GM12878 (cell line): ENCODE data around the gene RASSF6. TPM values are rescaled to one million over a fixed set of nuclear protein-coding genes. Genes with fewer than 3 reads are reported as not detected.
A peak's percentile ranks its signal among the peaks of the same experiment; 100 is the strongest.

Experiments
- BMI1 ChIP-seq: fragments of 450-650 bp; IDR thresholded peaks from 2 replicates; pipeline ENCODE4 v1.6.1; 2016; ENCODE audit warnings: mild to moderate bottlenecking, moderate library complexity, borderline replicate concordance
- CBX5 ChIP-seq: sonication (generic); IDR thresholded peaks from 2 replicates; pipeline ENCODE4 v1.6.1; 2016; ENCODE audit warnings: low read depth, moderate library complexity, mild to moderate bottlenecking, inconsistent platforms
- CHD2 ChIP-seq: IDR thresholded peaks from 2 replicates; pipeline ENCODE4 v1.6.1; 2011; ENCODE audit warnings: low read depth, low read length, improper control_type of control experiment, borderline replicate concordance
- KAT2A ChIP-seq: conservative IDR thresholded peaks from 2 replicates; pipeline ENCODE4 v1.6.1; 2011; ENCODE audit warnings: low read depth, low read length; ENCODE audit not compliant: control insufficient read depth
- KLF5 ChIP-seq: fragments of 450-650 bp; IDR thresholded peaks from 2 replicates; pipeline ENCODE4 v1.6.1; 2014; ENCODE audit warnings: mild to moderate bottlenecking; ENCODE audit not compliant: partially characterized antibody
- MYB ChIP-seq: fragments of 150-350 bp; IDR thresholded peaks from 2 replicates; pipeline ENCODE4 v1.6.1; 2014; ENCODE audit warnings: mild to moderate bottlenecking, low read depth, low read length, borderline replicate concordance
- MYC ChIP-seq: IDR thresholded peaks from 2 replicates; pipeline ENCODE4 v1.6.1; 2011; ENCODE audit warnings: mild to moderate bottlenecking, low read length, moderate library complexity, inconsistent platforms; ENCODE audit not compliant: insufficient read depth, insufficient replicate concordance, insufficient read length, severe bottlenecking
- NFIC ChIP-seq: IDR thresholded peaks from 2 replicates; pipeline ENCODE4 v1.6.1; 2012; ENCODE audit warnings: low read depth, mild to moderate bottlenecking, inconsistent platforms, low read length, moderate library complexity
- NR2C1 ChIP-seq: fragments of 450-650 bp; IDR thresholded peaks from 2 replicates; pipeline ENCODE4 v1.6.1; 2017; ENCODE audit warnings: antibody characterized with exemption, mild to moderate bottlenecking, moderate library complexity
- NR2F1 ChIP-seq: fragments of 450-650 bp; conservative IDR thresholded peaks from 2 replicates; pipeline ENCODE4 v1.6.1; 2017; ENCODE audit warnings: mild to moderate bottlenecking
- POLR2AphosphoS5 ChIP-seq: IDR thresholded peaks from 2 replicates; pipeline ENCODE4 v1.6.1; 2011; ENCODE audit warnings: mild to moderate bottlenecking, low read length, inconsistent platforms
- RAD51 ChIP-seq: fragments of 450-650 bp; IDR thresholded peaks from 2 replicates; pipeline ENCODE4 v1.6.1; 2016; ENCODE audit warnings: moderate library complexity, mild to moderate bottlenecking, inconsistent platforms
- SREBF1 ChIP-seq: IDR thresholded peaks from 2 replicates; pipeline ENCODE4 v1.6.1; 2012; ENCODE audit warnings: mild to moderate bottlenecking, low read length
- SRF ChIP-seq, 2 experiments: IDR thresholded peaks; 2 replicates each; pipeline ENCODE4 v1.6.1; 2011; ENCODE audit warnings: low read depth in 2 of 2, low read length in 2 of 2, mild to moderate bottlenecking in 1 of 2, moderate library complexity in 1 of 2
- YBX1 ChIP-seq: fragments of 450-650 bp; IDR thresholded peaks from 2 replicates; pipeline ENCODE4 v1.6.1; 2016; ENCODE audit warnings: antibody characterized with exemption
- YY1 ChIP-seq: IDR thresholded peaks from 2 replicates; pipeline ENCODE4 v1.6.1; 2011; ENCODE audit warnings: low read depth, mild to moderate bottlenecking, low read length
- ZNF24 ChIP-seq: fragments of 450-650 bp; IDR thresholded peaks from 2 replicates; pipeline ENCODE4 v1.6.1; 2017; ENCODE audit warnings: antibody characterized with exemption, mild to moderate bottlenecking
- ZNF622 ChIP-seq: fragments of 450-650 bp; IDR thresholded peaks from 2 replicates; pipeline ENCODE4 v1.6.1; 2017; ENCODE audit warnings: mild to moderate bottlenecking, inconsistent platforms
- polyA plus RNA-seq, 11 experiments: library from polyadenylated mRNA; depleted of rRNA in 4 of 11; unstranded in 6 of 11; stranded (reverse) in 5 of 11; fragments of >200 nt; fragmentation: Nextera tagmentation in 4 of 11; fragmentation: Illumina TruSeq in 1 of 11; extraction: Ambion mirVana in 4 of 11; extraction: Trizol in 1 of 11; gene quantifications; 1 replicate in 1 of 11; 2 replicates in 10 of 11; pipeline versions ENCODE4 v1.2.1 to v1.2.3, GENCODE V29; 2011 to 2016; ENCODE audit warnings: inconsistent platforms in 2 of 11, missing spikeins in 2 of 11, low read depth in 1 of 11
- total RNA-seq, 4 experiments: library from RNA; depleted of rRNA in 3 of 4; stranded (reverse); fragments of >200 nt in 3 of 4; fragmentation: Illumina TruSeq in 1 of 4; extraction: Trizol in 1 of 4; gene quantifications; 2 replicates each; pipeline versions ENCODE4 v1.2.1 to v1.2.3, GENCODE V29; 2013 to 2021
- TF ChIP-seq, protein P1 (sequence below): fragments of 450-650 bp; IDR thresholded peaks from 2 replicates; pipeline ENCODE4 v1.6.1; 2017; ENCODE audit warnings: borderline replicate concordance
- TF ChIP-seq, protein P2 (sequence below): fragments of 450-650 bp; formaldehyde crosslinking; IDR thresholded peaks from 2 replicates; pipeline ENCODE4 v1.4.0; 2020; ENCODE audit warnings: mild to moderate bottlenecking, moderate library complexity
- TF ChIP-seq, protein P3 (sequence below): fragments of 450-650 bp; IDR thresholded peaks from 2 replicates; pipeline ENCODE4 v1.6.1; 2016; ENCODE audit warnings: mild to moderate bottlenecking
- TF ChIP-seq, protein P4 (sequence below): IDR thresholded peaks from 2 replicates; pipeline ENCODE4 v1.6.1; 2012; ENCODE audit warnings: low read depth, low read length, improper control_type of control experiment
- TF ChIP-seq, protein P5 (sequence below): fragments of 450-650 bp; IDR thresholded peaks from 2 replicates; pipeline ENCODE4 v1.6.1; 2018; ENCODE audit warnings: mild to moderate bottlenecking, low read depth, moderate library complexity; ENCODE audit not compliant: partially characterized antibody

Gene RASSF6
- total and polyA plus RNA-seq, 10 of the 15 experiments (the other 5 are each of a cell fraction or from before 2014, with no cell fraction given), result 0.28 to 2.9 (median 0.54) TPM

DNA sequence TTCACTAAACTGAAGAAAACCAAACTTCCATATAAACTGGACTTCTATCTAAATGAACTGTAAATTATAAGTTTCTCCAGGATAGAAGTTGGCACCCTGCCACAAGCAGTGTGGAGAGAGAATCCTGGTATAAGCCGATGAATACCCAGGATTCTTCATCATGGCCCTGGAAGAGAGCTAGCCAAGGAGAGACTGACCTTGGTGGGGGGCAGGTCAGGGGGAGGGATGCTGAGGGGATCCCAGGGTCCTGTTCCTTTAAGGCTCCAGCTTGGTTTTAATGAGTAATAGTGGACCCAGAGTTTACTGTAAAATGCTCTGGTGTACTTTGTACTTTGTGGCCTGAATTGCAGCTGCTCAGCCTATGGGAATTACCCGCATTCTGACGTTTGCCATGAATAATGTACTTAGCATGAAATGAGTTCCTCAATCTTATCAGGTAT, 16.9 kb downstream of the RASSF6 start (continued):
- TF ChIP-seq NFIC, result no peak
- TF ChIP-seq, protein P1, sequence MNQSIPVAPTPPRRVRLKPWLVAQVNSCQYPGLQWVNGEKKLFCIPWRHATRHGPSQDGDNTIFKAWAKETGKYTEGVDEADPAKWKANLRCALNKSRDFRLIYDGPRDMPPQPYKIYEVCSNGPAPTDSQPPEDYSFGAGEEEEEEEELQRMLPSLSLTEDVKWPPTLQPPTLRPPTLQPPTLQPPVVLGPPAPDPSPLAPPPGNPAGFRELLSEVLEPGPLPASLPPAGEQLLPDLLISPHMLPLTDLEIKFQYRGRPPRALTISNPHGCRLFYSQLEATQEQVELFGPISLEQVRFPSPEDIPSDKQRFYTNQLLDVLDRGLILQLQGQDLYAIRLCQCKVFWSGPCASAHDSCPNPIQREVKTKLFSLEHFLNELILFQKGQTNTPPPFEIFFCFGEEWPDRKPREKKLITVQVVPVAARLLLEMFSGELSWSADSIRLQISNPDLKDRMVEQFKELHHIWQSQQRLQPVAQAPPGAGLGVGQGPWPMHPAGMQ, result no peak
- TF ChIP-seq, protein P2, sequence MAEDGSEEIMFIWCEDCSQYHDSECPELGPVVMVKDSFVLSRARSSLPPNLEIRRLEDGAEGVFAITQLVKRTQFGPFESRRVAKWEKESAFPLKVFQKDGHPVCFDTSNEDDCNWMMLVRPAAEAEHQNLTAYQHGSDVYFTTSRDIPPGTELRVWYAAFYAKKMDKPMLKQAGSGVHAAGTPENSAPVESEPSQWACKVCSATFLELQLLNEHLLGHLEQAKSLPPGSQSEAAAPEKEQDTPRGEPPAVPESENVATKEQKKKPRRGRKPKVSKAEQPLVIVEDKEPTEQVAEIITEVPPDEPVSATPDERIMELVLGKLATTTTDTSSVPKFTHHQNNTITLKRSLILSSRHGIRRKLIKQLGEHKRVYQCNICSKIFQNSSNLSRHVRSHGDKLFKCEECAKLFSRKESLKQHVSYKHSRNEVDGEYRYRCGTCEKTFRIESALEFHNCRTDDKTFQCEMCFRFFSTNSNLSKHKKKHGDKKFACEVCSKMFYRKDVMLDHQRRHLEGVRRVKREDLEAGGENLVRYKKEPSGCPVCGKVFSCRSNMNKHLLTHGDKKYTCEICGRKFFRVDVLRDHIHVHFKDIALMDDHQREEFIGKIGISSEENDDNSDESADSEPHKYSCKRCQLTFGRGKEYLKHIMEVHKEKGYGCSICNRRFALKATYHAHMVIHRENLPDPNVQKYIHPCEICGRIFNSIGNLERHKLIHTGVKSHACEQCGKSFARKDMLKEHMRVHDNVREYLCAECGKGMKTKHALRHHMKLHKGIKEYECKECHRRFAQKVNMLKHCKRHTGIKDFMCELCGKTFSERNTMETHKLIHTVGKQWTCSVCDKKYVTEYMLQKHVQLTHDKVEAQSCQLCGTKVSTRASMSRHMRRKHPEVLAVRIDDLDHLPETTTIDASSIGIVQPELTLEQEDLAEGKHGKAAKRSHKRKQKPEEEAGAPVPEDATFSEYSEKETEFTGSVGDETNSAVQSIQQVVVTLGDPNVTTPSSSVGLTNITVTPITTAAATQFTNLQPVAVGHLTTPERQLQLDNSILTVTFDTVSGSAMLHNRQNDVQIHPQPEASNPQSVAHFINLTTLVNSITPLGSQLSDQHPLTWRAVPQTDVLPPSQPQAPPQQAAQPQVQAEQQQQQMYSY (CRISPR knock-in tag), result no peak
- TF ChIP-seq, protein P3, sequence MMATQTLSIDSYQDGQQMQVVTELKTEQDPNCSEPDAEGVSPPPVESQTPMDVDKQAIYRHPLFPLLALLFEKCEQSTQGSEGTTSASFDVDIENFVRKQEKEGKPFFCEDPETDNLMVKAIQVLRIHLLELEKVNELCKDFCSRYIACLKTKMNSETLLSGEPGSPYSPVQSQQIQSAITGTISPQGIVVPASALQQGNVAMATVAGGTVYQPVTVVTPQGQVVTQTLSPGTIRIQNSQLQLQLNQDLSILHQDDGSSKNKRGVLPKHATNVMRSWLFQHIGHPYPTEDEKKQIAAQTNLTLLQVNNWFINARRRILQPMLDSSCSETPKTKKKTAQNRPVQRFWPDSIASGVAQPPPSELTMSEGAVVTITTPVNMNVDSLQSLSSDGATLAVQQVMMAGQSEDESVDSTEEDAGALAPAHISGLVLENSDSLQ, result 0 out of 2 replicates have a peak, but pooled peaks have one; percentile 9
- TF ChIP-seq MYC, result no peak
- peak; percentile 36; the same call in 1 of the 2 replicates for TF ChIP-seq NR2F1
- TF ChIP-seq ZNF24, result no peak
- no peak for TF ChIP-seq POLR2AphosphoS5
- TF ChIP-seq YY1, result no peak
- TF ChIP-seq YBX1, result no peak
- TF ChIP-seq KLF5, result no peak
- TF ChIP-seq, protein P4, sequence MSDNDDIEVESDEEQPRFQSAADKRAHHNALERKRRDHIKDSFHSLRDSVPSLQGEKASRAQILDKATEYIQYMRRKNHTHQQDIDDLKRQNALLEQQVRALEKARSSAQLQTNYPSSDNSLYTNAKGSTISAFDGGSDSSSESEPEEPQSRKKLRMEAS, result no peak
- no peak for TF ChIP-seq SREBF1
- TF ChIP-seq, protein P5, sequence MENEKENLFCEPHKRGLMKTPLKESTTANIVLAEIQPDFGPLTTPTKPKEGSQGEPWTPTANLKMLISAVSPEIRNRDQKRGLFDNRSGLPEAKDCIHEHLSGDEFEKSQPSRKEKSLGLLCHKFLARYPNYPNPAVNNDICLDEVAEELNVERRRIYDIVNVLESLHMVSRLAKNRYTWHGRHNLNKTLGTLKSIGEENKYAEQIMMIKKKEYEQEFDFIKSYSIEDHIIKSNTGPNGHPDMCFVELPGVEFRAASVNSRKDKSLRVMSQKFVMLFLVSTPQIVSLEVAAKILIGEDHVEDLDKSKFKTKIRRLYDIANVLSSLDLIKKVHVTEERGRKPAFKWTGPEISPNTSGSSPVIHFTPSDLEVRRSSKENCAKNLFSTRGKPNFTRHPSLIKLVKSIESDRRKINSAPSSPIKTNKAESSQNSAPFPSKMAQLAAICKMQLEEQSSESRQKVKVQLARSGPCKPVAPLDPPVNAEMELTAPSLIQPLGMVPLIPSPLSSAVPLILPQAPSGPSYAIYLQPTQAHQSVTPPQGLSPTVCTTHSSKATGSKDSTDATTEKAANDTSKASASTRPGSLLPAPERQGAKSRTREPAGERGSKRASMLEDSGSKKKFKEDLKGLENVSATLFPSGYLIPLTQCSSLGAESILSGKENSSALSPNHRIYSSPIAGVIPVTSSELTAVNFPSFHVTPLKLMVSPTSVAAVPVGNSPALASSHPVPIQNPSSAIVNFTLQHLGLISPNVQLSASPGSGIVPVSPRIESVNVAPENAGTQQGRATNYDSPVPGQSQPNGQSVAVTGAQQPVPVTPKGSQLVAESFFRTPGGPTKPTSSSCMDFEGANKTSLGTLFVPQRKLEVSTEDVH, result no peak
- TF ChIP-seq BMI1, result peak; percentile 45; the same call in 1 of the 2 replicates
- no peak for TF ChIP-seq SRF (IDR thresholded peaks at IDR 0.05; ENCODE audit: low read depth in 2 of 2, low read length in 2 of 2)
- no peak for TF ChIP-seq KAT2A
- TF ChIP-seq ZNF622, result no peak
- no peak for TF ChIP-seq MYB
- TF ChIP-seq NR2C1, result no peak
- no peak for TF ChIP-seq RAD51
- no peak for TF ChIP-seq CBX5
- TF ChIP-seq CHD2, result peak; percentile 72; the same call in 1 of the 2 replicates
